ENCODE measurements around the gene APOF. TPM values are rescaled to one million over a fixed set of nuclear protein-coding genes. Genes with fewer than 3 reads are reported as not detected.

The APOF gene
- total RNA-seq, 1 donor from 2014 or later, result not detected

DNA sequence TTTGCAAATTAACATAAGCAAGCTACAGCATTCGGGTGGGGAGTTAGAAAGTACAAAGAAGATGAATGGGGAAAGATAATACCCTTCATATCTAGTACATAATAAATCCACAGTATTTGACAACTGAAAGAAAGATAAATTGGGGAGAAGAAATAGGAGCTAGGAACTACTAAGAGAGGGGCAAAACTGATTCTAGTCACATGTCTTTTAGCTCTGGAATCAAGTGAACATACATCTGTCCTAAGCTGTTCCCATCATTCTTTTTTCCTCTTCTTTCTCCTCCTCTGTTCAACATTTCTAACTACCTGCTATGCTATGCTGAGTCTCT, 15.3 kb upstream of the APOF start:
- no peak for DNase-seq (ENCODE audit: low read depth)
- no peak overlapping the region for H3K4me3 ChIP-seq (ENCODE audit: low read depth, low read length)
- TF ChIP-seq, protein P1, sequence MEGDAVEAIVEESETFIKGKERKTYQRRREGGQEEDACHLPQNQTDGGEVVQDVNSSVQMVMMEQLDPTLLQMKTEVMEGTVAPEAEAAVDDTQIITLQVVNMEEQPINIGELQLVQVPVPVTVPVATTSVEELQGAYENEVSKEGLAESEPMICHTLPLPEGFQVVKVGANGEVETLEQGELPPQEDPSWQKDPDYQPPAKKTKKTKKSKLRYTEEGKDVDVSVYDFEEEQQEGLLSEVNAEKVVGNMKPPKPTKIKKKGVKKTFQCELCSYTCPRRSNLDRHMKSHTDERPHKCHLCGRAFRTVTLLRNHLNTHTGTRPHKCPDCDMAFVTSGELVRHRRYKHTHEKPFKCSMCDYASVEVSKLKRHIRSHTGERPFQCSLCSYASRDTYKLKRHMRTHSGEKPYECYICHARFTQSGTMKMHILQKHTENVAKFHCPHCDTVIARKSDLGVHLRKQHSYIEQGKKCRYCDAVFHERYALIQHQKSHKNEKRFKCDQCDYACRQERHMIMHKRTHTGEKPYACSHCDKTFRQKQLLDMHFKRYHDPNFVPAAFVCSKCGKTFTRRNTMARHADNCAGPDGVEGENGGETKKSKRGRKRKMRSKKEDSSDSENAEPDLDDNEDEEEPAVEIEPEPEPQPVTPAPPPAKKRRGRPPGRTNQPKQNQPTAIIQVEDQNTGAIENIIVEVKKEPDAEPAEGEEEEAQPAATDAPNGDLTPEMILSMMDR (conservative IDR thresholded peaks at IDR 0.05; ENCODE audit: low read depth, low read length), result no peak

DNA sequence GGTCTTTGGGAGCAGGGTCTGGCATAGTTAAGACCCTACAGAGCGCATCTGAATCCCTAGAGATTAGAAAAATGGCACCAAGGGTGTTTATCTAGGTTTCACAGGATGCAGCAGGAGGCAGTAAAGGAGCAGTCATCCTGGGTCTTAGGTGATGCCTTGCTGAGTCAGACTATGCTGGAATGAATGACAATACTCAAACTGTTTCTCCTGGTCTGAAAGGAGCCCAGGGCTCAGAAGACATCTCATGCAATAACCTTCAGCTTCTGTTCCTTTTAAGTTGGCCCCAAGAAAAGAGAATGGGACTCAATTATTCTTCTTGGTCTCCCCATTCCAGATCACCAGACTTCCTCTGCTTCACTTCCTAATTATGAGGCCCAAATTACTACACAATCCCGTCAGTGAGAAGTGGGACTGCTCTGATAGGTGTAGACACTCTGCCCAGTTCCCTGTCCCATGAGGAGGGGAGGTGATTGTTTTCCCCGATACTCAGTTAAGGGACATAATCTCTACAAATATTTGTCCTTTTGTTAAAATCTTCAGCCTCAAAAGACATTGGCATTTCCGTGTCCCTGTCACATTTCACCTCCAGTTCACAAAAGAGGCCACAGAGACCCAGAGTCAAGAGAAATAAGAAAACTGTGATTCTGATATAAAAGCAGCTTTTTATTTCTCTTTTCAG, 14.8 kb upstream of the APOF start:
- peak; percentile 32 for DNase-seq (ENCODE audit: low read depth)
- H3K4me3 ChIP-seq (ENCODE audit: low read depth, low read length), result no peak overlapping the region
- TF ChIP-seq, protein P1 (conservative IDR thresholded peaks at IDR 0.05; ENCODE audit: low read depth, low read length), result peak; percentile 71

DNA sequence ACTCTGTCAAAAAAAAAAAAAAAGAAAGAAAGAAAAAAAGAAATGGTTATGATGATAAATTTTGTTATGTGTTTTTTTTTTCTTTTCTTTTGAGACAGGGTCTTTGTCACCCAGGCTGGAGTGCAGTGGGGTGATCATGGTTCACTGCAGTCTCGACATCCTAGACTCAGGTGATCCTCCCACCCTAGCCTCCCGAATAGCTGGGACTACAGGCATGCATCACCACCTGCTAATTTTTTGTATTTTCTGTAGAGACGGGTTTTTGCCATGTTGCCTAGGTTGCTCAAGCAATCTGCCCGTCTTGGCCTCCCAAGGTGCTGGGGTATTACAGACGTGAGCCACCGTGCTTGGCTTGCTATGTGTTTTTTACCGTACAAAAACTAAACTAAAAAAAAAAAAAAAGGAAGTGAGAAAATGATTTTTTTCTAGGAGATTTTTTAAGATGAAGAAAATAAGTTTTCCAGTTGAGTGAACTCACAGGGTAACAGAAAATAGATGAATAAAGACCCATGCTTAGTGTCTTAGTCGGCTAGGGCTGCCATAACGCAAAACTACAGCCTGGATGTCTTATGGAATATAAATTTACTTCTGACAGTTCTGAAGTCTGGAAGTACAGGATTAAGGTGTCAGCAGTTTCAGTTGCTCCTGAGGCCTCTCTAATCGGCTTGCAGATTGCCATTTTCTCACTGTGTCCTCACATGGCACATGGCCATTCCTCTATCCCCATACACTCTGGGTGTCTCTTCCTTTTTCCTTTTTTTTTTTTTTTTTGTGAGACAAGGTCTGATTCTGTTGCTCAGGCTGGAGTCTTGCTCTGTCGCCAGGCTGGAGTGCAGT, 13.2 kb upstream of the APOF start:
- no peak overlapping the region for H3K4me3 ChIP-seq (ENCODE audit: low read depth, low read length)
- TF ChIP-seq, protein P1 (conservative IDR thresholded peaks at IDR 0.05; ENCODE audit: low read depth, low read length), result no peak
- DNase-seq (ENCODE audit: low read depth), result no peak

DNA sequence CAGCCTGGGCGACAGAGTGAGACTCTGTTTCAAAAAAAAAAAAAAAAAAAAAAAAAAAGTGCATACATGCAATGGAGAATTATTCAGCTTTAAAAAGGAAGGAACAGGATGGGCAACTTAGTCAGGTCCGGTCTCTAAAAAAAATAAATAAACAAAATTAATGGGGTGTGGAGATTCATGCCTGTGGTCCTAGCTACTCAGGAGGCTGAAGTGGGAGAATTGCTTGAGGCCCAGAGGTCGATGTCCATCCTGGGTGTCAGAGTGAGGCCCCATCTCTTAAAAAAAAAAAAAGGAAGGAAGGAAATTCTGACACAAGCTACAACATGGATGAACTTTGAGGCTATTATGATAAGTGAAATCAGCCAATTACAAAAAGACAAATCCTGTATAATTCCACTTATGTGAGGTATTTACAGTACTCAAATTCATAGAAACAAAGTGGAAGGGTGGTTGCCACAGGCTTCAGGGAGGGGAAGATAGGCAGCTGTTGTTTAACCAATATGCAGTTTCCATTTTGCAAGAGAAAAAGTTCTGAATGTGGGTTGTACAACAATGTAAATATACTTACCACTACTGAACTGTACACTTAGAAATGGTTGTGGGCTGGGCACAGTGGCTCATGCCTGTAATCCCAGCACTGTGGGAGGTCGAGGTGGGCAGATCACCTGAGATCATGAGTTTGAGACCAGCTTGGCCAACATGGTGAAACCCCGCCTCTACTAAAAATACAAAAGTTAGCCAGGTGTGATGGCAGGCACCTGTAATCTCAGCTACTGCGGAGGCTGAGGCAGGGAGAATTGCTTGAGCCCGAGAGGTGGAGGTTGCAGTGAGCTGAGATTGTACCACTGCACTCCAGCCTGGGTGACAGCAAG, 12.3 kb upstream of the APOF start:
- H3K4me3 ChIP-seq (ENCODE audit: low read depth, low read length), result no peak overlapping the region
- DNase-seq (ENCODE audit: low read depth), result no peak

DNA sequence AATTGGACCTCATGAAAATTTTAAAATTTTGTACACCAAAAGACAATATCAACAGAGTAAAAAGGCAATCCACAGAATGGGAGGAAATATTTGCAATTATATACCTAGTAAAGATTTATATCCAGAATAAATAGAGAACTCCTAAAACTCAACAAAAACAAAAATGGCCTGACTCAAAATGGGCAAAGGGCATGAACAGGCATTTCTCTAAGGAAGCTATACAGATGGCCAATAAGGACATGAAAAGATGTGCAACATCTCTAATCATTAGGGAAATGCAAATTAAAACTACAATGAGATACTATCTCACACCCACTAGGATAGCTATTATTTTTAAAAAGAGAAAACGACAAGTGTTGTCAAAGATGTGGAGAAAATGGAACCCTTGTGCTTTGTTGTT, 10.9 kb upstream of the APOF start:
- no peak overlapping the region for H3K4me3 ChIP-seq (ENCODE audit: low read depth, low read length)
- TF ChIP-seq, protein P1 (conservative IDR thresholded peaks at IDR 0.05; ENCODE audit: low read depth, low read length), result no peak
- DNase-seq (ENCODE audit: low read depth), result no peak

More for the DNA sequence above, 12.3 kb upstream of the APOF start:
- TF ChIP-seq, protein P1 (conservative IDR thresholded peaks at IDR 0.05; ENCODE audit: low read depth, low read length), result no peak

DNA sequence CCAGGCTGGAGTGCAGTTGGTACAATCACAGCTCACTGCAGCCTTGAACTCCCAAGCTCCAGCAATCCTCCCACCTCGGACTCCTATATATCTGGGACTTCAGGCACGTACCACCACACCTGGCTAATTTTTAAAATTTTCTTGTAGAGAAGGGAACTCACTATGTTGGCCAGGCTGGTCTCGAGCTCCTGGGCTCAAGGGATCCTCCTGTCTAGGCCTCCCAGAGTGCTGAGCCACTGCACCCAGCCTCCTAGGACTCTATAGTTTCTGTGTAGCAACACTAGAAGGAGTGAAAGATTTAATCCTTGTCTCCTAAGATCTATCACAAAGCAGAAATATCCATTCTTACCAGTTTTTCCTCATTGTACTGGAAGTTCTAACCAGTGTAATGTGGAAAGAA, 4.3 kb upstream of the APOF start:
- no peak overlapping the region for H3K4me3 ChIP-seq (ENCODE audit: low read depth, low read length)
- no peak for DNase-seq (ENCODE audit: low read depth)
- TF ChIP-seq, protein P1 (conservative IDR thresholded peaks at IDR 0.05; ENCODE audit: low read depth, low read length), result no peak
